ENCODE results near the gene AMELX.

Gene AMELX

GRCh38 chrX:11267425-11267824 is 25.8 kb upstream of the AMELX start:
- no peaks in the 10 kb centered on the region for H3K4me1 ChIP-seq (ENCODE audit: control insufficient read depth in 2 of 2, insufficient read depth in 2 of 2, low read length in 2 of 2)
- no peak overlapping the region for H3K4me3 ChIP-seq (ENCODE audit: low read length in 2 of 2)
- H3K27ac ChIP-seq (ENCODE audit: low read depth in 2 of 2, low read length in 2 of 2): no peak overlapping the region
- no peak overlapping the region for H3K9ac ChIP-seq (ENCODE audit: low read depth in 1 of 2, low read length in 2 of 2)
- H3K9me3 ChIP-seq (ENCODE audit: control insufficient read depth in 2 of 2, low read length in 2 of 2): no peaks in the 10 kb centered on the region
- no peaks in the 10 kb centered on the region for H3K27me3 ChIP-seq (ENCODE audit: control insufficient read depth in 2 of 2, insufficient read depth in 2 of 2, low read length in 2 of 2)
- no peaks in the 10 kb centered on the region for H3K36me3 ChIP-seq (ENCODE audit: control insufficient read depth in 2 of 2, insufficient read depth in 2 of 2, low read length in 2 of 2)

- Histone ChIP-seq H3K4me1 (ENCODE audit: control insufficient read depth in 2 of 2, insufficient read depth in 2 of 2, low read length in 2 of 2) (no peaks in the 10 kb centered on the region), H3K27me3 (ENCODE audit: control insufficient read depth in 2 of 2, insufficient read depth in 2 of 2, low read length in 2 of 2) (no peaks in the 10 kb centered on the region), H3K36me3 (ENCODE audit: control insufficient read depth in 2 of 2, insufficient read depth in 2 of 2, low read length in 2 of 2) (no peaks in the 10 kb centered on the region)
These were observed 24.2 kb upstream of the AMELX start for GRCh38 chrX:11269006-11269405.

GRCh38 chrX:11269996-11270395 is 23.2 kb upstream of the AMELX start:
- Histone ChIP-seq H3K36me3 (ENCODE audit: control insufficient read depth in 2 of 2, insufficient read depth in 2 of 2, low read length in 2 of 2) (no peaks in the 10 kb centered on the region), H3K27ac (ENCODE audit: low read depth in 2 of 2, low read length in 2 of 2) (no peak overlapping the region), H3K27me3 (ENCODE audit: control insufficient read depth in 2 of 2, insufficient read depth in 2 of 2, low read length in 2 of 2) (no peaks in the 10 kb centered on the region), H3K9ac (ENCODE audit: low read depth in 1 of 2, low read length in 2 of 2) (no peak overlapping the region), H3K4me3 (ENCODE audit: low read length in 2 of 2) (no peak overlapping the region), H3K9me3 (ENCODE audit: control insufficient read depth in 2 of 2, low read length in 2 of 2) (no peaks in the 10 kb centered on the region), H3K4me1 (ENCODE audit: control insufficient read depth in 2 of 2, insufficient read depth in 2 of 2, low read length in 2 of 2) (no peaks in the 10 kb centered on the region)

More at GRCh38 chrX:11269006-11269405, 24.2 kb upstream of the AMELX start:
- no peak overlapping the region for H3K4me3 ChIP-seq (ENCODE audit: low read length in 2 of 2)
- H3K9me3 ChIP-seq (ENCODE audit: control insufficient read depth in 2 of 2, low read length in 2 of 2): no peaks in the 10 kb centered on the region
- H3K9ac ChIP-seq (ENCODE audit: low read depth in 1 of 2, low read length in 2 of 2): no peak overlapping the region
- H3K27ac ChIP-seq (ENCODE audit: low read depth in 2 of 2, low read length in 2 of 2): no peak overlapping the region

- H3K4me1 ChIP-seq (ENCODE audit: control insufficient read depth in 2 of 2, insufficient read depth in 2 of 2, low read length in 2 of 2): no peaks in the 10 kb centered on the region
These were observed 20.9 kb upstream of the AMELX start for GRCh38 chrX:11272290-11272689.

GRCh38 chrX:11272863-11273262 is 20.4 kb upstream of the AMELX start:
- Histone ChIP-seq H3K4me1 (ENCODE audit: control insufficient read depth in 2 of 2, insufficient read depth in 2 of 2, low read length in 2 of 2) (no peaks in the 10 kb centered on the region), H3K27me3 (ENCODE audit: control insufficient read depth in 2 of 2, insufficient read depth in 2 of 2, low read length in 2 of 2) (no peaks in the 10 kb centered on the region), H3K9ac (ENCODE audit: low read depth in 1 of 2, low read length in 2 of 2) (no peak overlapping the region), H3K9me3 (ENCODE audit: control insufficient read depth in 2 of 2, low read length in 2 of 2) (no peaks in the 10 kb centered on the region), H3K36me3 (ENCODE audit: control insufficient read depth in 2 of 2, insufficient read depth in 2 of 2, low read length in 2 of 2) (no peaks in the 10 kb centered on the region), H3K27ac (ENCODE audit: low read depth in 2 of 2, low read length in 2 of 2) (no peak overlapping the region), H3K4me3 (ENCODE audit: low read length in 2 of 2) (no peak overlapping the region)

More at GRCh38 chrX:11272290-11272689, 20.9 kb upstream of the AMELX start:
- Histone ChIP-seq H3K27ac (ENCODE audit: low read depth in 2 of 2, low read length in 2 of 2) (no peak overlapping the region), H3K4me3 (ENCODE audit: low read length in 2 of 2) (no peak overlapping the region), H3K27me3 (ENCODE audit: control insufficient read depth in 2 of 2, insufficient read depth in 2 of 2, low read length in 2 of 2) (no peaks in the 10 kb centered on the region), H3K9me3 (ENCODE audit: control insufficient read depth in 2 of 2, low read length in 2 of 2) (no peaks in the 10 kb centered on the region), H3K36me3 (ENCODE audit: control insufficient read depth in 2 of 2, insufficient read depth in 2 of 2, low read length in 2 of 2) (no peaks in the 10 kb centered on the region), H3K9ac (ENCODE audit: low read depth in 1 of 2, low read length in 2 of 2) (no peak overlapping the region)

GRCh38 chrX:11273544-11273943 is 19.7 kb upstream of the AMELX start:
- H3K4me1 ChIP-seq (ENCODE audit: control insufficient read depth in 2 of 2, insufficient read depth in 2 of 2, low read length in 2 of 2): no peaks in the 10 kb centered on the region
- H3K4me3 ChIP-seq (ENCODE audit: low read length in 2 of 2): no peak overlapping the region

GRCh38 chrX:11282043-11282442 is 11.2 kb upstream of the AMELX start:
- H3K4me3 ChIP-seq (ENCODE audit: low read length in 2 of 2): no peak overlapping the region
- no peaks in the 10 kb centered on the region for H3K9me3 ChIP-seq (ENCODE audit: control insufficient read depth in 2 of 2, low read length in 2 of 2)
- no peaks in the 10 kb centered on the region for H3K36me3 ChIP-seq (ENCODE audit: control insufficient read depth in 2 of 2, insufficient read depth in 2 of 2, low read length in 2 of 2)
- no peaks in the 10 kb centered on the region for H3K27me3 ChIP-seq (ENCODE audit: control insufficient read depth in 2 of 2, insufficient read depth in 2 of 2, low read length in 2 of 2)
- no peak overlapping the region for H3K27ac ChIP-seq (ENCODE audit: low read depth in 2 of 2, low read length in 2 of 2)
- no peak overlapping the region for H3K9ac ChIP-seq (ENCODE audit: low read depth in 1 of 2, low read length in 2 of 2)
- no peaks in the 10 kb centered on the region for H3K4me1 ChIP-seq (ENCODE audit: control insufficient read depth in 2 of 2, insufficient read depth in 2 of 2, low read length in 2 of 2)

More at GRCh38 chrX:11273544-11273943, 19.7 kb upstream of the AMELX start:
- Histone ChIP-seq H3K9me3 (ENCODE audit: control insufficient read depth in 2 of 2, low read length in 2 of 2) (no peaks in the 10 kb centered on the region), H3K27me3 (ENCODE audit: control insufficient read depth in 2 of 2, insufficient read depth in 2 of 2, low read length in 2 of 2) (no peaks in the 10 kb centered on the region), H3K27ac (ENCODE audit: low read depth in 2 of 2, low read length in 2 of 2) (no peak overlapping the region), H3K36me3 (ENCODE audit: control insufficient read depth in 2 of 2, insufficient read depth in 2 of 2, low read length in 2 of 2) (no peaks in the 10 kb centered on the region), H3K9ac (ENCODE audit: low read depth in 1 of 2, low read length in 2 of 2) (no peak overlapping the region)

- H3K27me3 ChIP-seq (ENCODE audit: control insufficient read depth in 2 of 2, insufficient read depth in 2 of 2, low read length in 2 of 2): no peaks in the 10 kb centered on the region
- no peaks in the 10 kb centered on the region for H3K4me1 ChIP-seq (ENCODE audit: control insufficient read depth in 2 of 2, insufficient read depth in 2 of 2, low read length in 2 of 2)
- no peak overlapping the region for H3K27ac ChIP-seq (ENCODE audit: low read depth in 2 of 2, low read length in 2 of 2)
- H3K36me3 ChIP-seq (ENCODE audit: control insufficient read depth in 2 of 2, insufficient read depth in 2 of 2, low read length in 2 of 2): no peaks in the 10 kb centered on the region
- H3K4me3 ChIP-seq (ENCODE audit: low read length in 2 of 2): no peak overlapping the region
- H3K9ac ChIP-seq (ENCODE audit: low read depth in 1 of 2, low read length in 2 of 2): no peak overlapping the region
- H3K9me3 ChIP-seq (ENCODE audit: control insufficient read depth in 2 of 2, low read length in 2 of 2): no peaks in the 10 kb centered on the region
These were observed 7.6 kb upstream of the AMELX start for GRCh38 chrX:11285651-11286050.

GRCh38 chrX:11287505-11287904 is 5.7 kb upstream of the AMELX start:
- no peak overlapping the region for H3K9ac ChIP-seq (ENCODE audit: low read depth in 1 of 2, low read length in 2 of 2)
- no peaks in the 10 kb centered on the region for H3K36me3 ChIP-seq (ENCODE audit: control insufficient read depth in 2 of 2, insufficient read depth in 2 of 2, low read length in 2 of 2)
- no peak overlapping the region for H3K4me3 ChIP-seq (ENCODE audit: low read length in 2 of 2)
- H3K9me3 ChIP-seq (ENCODE audit: control insufficient read depth in 2 of 2, low read length in 2 of 2): no peaks in the 10 kb centered on the region
- H3K4me1 ChIP-seq (ENCODE audit: control insufficient read depth in 2 of 2, insufficient read depth in 2 of 2, low read length in 2 of 2): no peaks in the 10 kb centered on the region
- no peaks in the 10 kb centered on the region for H3K27me3 ChIP-seq (ENCODE audit: control insufficient read depth in 2 of 2, insufficient read depth in 2 of 2, low read length in 2 of 2)
- no peak overlapping the region for H3K27ac ChIP-seq (ENCODE audit: low read depth in 2 of 2, low read length in 2 of 2)

GRCh38 chrX:11290416-11291102 is 2.7 kb upstream of the AMELX start:
- Histone ChIP-seq H3K27ac (ENCODE audit: low read depth in 2 of 2, low read length in 2 of 2) (no peak overlapping the region), H3K27me3 (ENCODE audit: control insufficient read depth in 2 of 2, insufficient read depth in 2 of 2, low read length in 2 of 2) (no peaks in the 10 kb centered on the region), H3K36me3 (ENCODE audit: control insufficient read depth in 2 of 2, insufficient read depth in 2 of 2, low read length in 2 of 2) (no peaks in the 10 kb centered on the region), H3K4me3 (ENCODE audit: low read length in 2 of 2) (no peak overlapping the region), H3K4me1 (ENCODE audit: control insufficient read depth in 2 of 2, insufficient read depth in 2 of 2, low read length in 2 of 2) (no peaks in the 10 kb centered on the region), H3K9me3 (ENCODE audit: control insufficient read depth in 2 of 2, low read length in 2 of 2) (no peaks in the 10 kb centered on the region), H3K9ac (ENCODE audit: low read depth in 1 of 2, low read length in 2 of 2) (no peak overlapping the region)
